Progenitor cell of endocrine pancreas (in vitro differentiated cells): ENCODE results near the gene GABRB2. TPM values are rescaled to one million over a fixed set of nuclear protein-coding genes. Genes with fewer than 3 reads are reported as not detected.

ENCODE experiments used
- DNase-seq: peaks from one replicate; pipeline ENCODE4 v3.0.0; 2021; ENCODE audit warnings: low spot score; ENCODE audit not compliant: unreplicated experiment
- H3K27ac Mint-ChIP-seq: 2 replicates; pipeline ENCODE4 v1.8.0; 2021; ENCODE audit warnings: mild to moderate bottlenecking, moderate library complexity, mixed read lengths
- H3K27me3 Mint-ChIP-seq: 2 replicates; pipeline ENCODE4 v1.8.0; 2021; ENCODE audit warnings: mixed read lengths
- H3K36me3 Mint-ChIP-seq: 2 replicates; pipeline ENCODE4 v1.8.0; 2022; ENCODE audit warnings: mixed read lengths; ENCODE audit not compliant: insufficient read depth
- H3K4me1 Mint-ChIP-seq: 2 replicates; pipeline ENCODE4 v1.8.0; 2021; ENCODE audit warnings: low read depth, mixed read lengths
- H3K4me3 Mint-ChIP-seq: 2 replicates; pipeline ENCODE4 v1.8.0; 2021; ENCODE audit warnings: low read depth, mild to moderate bottlenecking, moderate library complexity, mixed read lengths
- H3K9me3 Mint-ChIP-seq: 2 replicates; pipeline ENCODE4 v1.8.0; 2021; ENCODE audit warnings: low read depth, mixed read lengths
- total RNA-seq: library from RNA; stranded (reverse); gene quantifications from 2 replicates; pipeline ENCODE4 v1.2.1, GENCODE V29; 2021
- TF ChIP-seq, protein P1 (sequence below): fragments of 200-600 bp; sonication (generic); IDR thresholded peaks from one replicate; pipeline ENCODE4 v1.5.0; 2021; ENCODE audit warnings: antibody characterized with exemption, mild to moderate bottlenecking; ENCODE audit not compliant: unreplicated experiment

Gene GABRB2
- total RNA-seq, 1 donor from 2014 or later: 3.5 TPM

GRCh38 chr5:161481922-161482321, 64.6 kb downstream of the GABRB2 start:
- H3K27me3 Mint-ChIP-seq: no peaks in the 10 kb centered on the region
- H3K27ac Mint-ChIP-seq: no peak overlapping the region
- DNase-seq: no peak
- no peaks in the 10 kb centered on the region for H3K4me1 Mint-ChIP-seq
- TF ChIP-seq, protein P1, sequence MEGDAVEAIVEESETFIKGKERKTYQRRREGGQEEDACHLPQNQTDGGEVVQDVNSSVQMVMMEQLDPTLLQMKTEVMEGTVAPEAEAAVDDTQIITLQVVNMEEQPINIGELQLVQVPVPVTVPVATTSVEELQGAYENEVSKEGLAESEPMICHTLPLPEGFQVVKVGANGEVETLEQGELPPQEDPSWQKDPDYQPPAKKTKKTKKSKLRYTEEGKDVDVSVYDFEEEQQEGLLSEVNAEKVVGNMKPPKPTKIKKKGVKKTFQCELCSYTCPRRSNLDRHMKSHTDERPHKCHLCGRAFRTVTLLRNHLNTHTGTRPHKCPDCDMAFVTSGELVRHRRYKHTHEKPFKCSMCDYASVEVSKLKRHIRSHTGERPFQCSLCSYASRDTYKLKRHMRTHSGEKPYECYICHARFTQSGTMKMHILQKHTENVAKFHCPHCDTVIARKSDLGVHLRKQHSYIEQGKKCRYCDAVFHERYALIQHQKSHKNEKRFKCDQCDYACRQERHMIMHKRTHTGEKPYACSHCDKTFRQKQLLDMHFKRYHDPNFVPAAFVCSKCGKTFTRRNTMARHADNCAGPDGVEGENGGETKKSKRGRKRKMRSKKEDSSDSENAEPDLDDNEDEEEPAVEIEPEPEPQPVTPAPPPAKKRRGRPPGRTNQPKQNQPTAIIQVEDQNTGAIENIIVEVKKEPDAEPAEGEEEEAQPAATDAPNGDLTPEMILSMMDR: no peak
- no peaks in the 10 kb centered on the region for H3K9me3 Mint-ChIP-seq
- no peak overlapping the region for H3K4me3 Mint-ChIP-seq
- no peaks in the 10 kb centered on the region for H3K36me3 Mint-ChIP-seq

DNA sequence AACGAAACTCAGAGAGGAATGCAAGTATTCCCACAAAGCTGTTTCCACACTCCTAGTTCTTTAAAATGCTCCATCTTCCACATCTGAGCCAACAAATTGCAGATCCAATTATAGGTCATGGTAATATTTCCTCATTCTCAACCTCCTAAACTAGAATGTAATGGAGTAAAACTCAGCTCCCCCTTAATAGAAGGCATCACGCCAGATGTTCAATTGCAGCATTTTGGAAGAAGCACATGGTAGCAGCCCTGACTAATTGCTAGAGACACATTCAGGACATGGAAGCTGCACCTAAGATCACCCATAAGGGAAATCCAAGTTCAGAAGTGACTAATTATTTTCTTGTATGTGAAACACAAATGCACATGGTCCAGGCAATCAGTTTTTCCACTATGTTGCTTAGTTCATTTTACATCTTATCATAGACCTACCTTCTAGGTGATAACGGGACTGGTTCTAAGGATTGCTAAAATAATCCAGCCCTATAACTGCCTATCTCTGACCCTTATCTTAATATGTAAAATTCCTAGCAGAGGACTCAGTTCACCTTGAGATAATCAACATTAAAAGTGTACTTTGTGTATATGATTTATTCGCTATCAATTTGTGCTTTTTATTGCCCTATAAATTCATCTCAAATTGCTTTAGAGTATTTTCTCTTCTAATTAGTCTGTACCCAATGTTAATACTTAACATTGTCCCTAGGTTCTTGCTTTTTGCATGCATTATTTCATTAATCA, 75.1 kb downstream of the GABRB2 start:
- TF ChIP-seq, protein P1: no peak
- H3K4me3 Mint-ChIP-seq: no peak overlapping the region
- no peak for DNase-seq
- H3K27me3 Mint-ChIP-seq: no peaks in the 10 kb centered on the region
- H3K36me3 Mint-ChIP-seq: no peaks in the 10 kb centered on the region
- peaks cover 4% of the 10 kb centered on the region for H3K9me3 Mint-ChIP-seq
- no peaks in the 10 kb centered on the region for H3K4me1 Mint-ChIP-seq
- H3K27ac Mint-ChIP-seq: no peak overlapping the region

DNA sequence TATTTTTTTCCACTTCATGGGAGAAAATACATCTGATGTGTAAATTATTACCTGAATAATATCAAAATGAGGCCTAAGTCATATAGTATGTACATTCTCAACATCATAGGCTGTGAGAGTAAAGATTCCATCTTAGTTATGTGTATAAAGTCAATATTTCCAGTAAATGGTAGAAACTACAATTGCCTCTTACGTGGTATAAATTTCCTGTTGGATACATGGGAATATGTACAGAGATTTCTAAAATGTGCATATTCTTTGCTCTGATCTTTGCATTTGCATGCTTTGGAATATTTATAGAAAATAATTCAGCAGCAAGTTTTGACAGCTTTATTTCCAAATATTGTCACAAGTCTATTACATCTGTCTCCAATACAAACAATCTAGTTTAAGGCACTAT, 78.8 kb downstream of the GABRB2 start:
- Mint-ChIP-seq H3K9me3 (no peaks in the 10 kb centered on the region), H3K27me3 (no peaks in the 10 kb centered on the region), H3K4me1 (peaks cover 3% of the 10 kb centered on the region), H3K4me3 (no peak overlapping the region), H3K27ac (no peak overlapping the region), H3K36me3 (no peaks in the 10 kb centered on the region)
- no peak for DNase-seq
- TF ChIP-seq, protein P1: no peak

GRCh38 chr5:161460741-161461140, 85.8 kb downstream of the GABRB2 start:
- Mint-ChIP-seq H3K27ac (no peak overlapping the region), H3K4me3 (no peak overlapping the region), H3K4me1 (peaks cover 16% of the 10 kb centered on the region), H3K36me3 (no peaks in the 10 kb centered on the region), H3K9me3 (no peaks in the 10 kb centered on the region), H3K27me3 (no peaks in the 10 kb centered on the region)
- no peak for DNase-seq
- TF ChIP-seq, protein P1: no peak

- no peaks in the 10 kb centered on the region for H3K36me3 Mint-ChIP-seq
Measured at GRCh38 chr5:161446655-161447054, 99.9 kb downstream of the GABRB2 start.

More at GRCh38 chr5:161446655-161447054, 99.9 kb downstream of the GABRB2 start:
- TF ChIP-seq, protein P1: no peak
- no peaks in the 10 kb centered on the region for H3K27me3 Mint-ChIP-seq
- H3K4me1 Mint-ChIP-seq: peaks cover 5% of the 10 kb centered on the region
- peak overlapping the region; percentile 17 for H3K27ac Mint-ChIP-seq
- H3K4me3 Mint-ChIP-seq: no peak overlapping the region
- peaks cover 3% of the 10 kb centered on the region for H3K9me3 Mint-ChIP-seq
- no peak for DNase-seq
